GM23248 (cell line): ENCODE data around the gene FAM111A.

Experiments used
- EZH2 ChIP-seq: fragments of 200-600 bp; sonication (generic); IDR thresholded peaks from 2 replicates; pipeline ENCODE4 v1.6.1; 2018; ENCODE audit warnings: antibody characterized with exemption, mild to moderate bottlenecking; ENCODE audit not compliant: insufficient read depth, poor library complexity, severe bottlenecking
- EZH2phosphoT487 ChIP-seq: fragments of 200-600 bp; sonication (generic); IDR thresholded peaks from 2 replicates; pipeline ENCODE4 v1.6.1; 2018; ENCODE audit warnings: antibody characterized with exemption, moderate library complexity, mild to moderate bottlenecking, low read depth; ENCODE audit not compliant: insufficient read depth

- TF ChIP-seq EZH2phosphoT487: no peak
- TF ChIP-seq EZH2: peak; percentile 84
Observed at GRCh38 chr11:59173080-59173963, 30.7 kb downstream of the FAM111A start.
